Trophoblast cell (in vitro differentiated cells and primary cell): Measurements from ENCODE around the gene FNBP1.

Experiments
- DNase-seq, 2 donors: peaks; one replicate each; pipeline ENCODE4 v3.0.0-alpha.2; 2016
- H2AFZ ChIP-seq: 2 replicates; pipeline ENCODE4 v1.6.1; 2013; ENCODE audit warnings: low read length, moderate library complexity, mild to moderate bottlenecking; ENCODE audit not compliant: insufficient read depth, poor library complexity
- H2AK5ac ChIP-seq: 2 replicates; pipeline ENCODE4 v1.6.1; 2013; ENCODE audit warnings: mild to moderate bottlenecking, low read length
- H2BK120ac ChIP-seq: 2 replicates; pipeline ENCODE4 v1.6.1; 2013; ENCODE audit warnings: low read length, mild to moderate bottlenecking, moderate library complexity; ENCODE audit not compliant: insufficient read depth, poor library complexity
- H2BK12ac ChIP-seq: 2 replicates; pipeline ENCODE4 v1.6.1; 2013; ENCODE audit warnings: mild to moderate bottlenecking, low read length, moderate library complexity
- H2BK5ac ChIP-seq: 2 replicates; pipeline ENCODE4 v1.6.1; 2013; ENCODE audit warnings: low read length, low read depth, moderate library complexity, mild to moderate bottlenecking; ENCODE audit not compliant: poor library complexity
- H3K14ac ChIP-seq: 2 replicates; pipeline ENCODE4 v1.6.1; 2013; ENCODE audit warnings: mild to moderate bottlenecking, low read length
- H3K18ac ChIP-seq: 2 replicates; pipeline ENCODE4 v1.6.1; 2013; ENCODE audit warnings: mild to moderate bottlenecking, low read length
- H3K23ac ChIP-seq: 2 replicates; pipeline ENCODE4 v1.6.1; 2013; ENCODE audit warnings: low read length
- H3K27ac ChIP-seq: 2 replicates; pipeline ENCODE4 v1.5.1; 2013; ENCODE audit warnings: low read depth, mild to moderate bottlenecking, inconsistent platforms, low read length, moderate library complexity
- H3K27me3 ChIP-seq: 2 replicates; pipeline ENCODE4 v1.6.1; 2013; ENCODE audit warnings: inconsistent platforms, mild to moderate bottlenecking, low read length, moderate library complexity; ENCODE audit not compliant: insufficient read depth
- H3K36me3 ChIP-seq, 2 experiments: 1 replicate in 1 of 2; 2 replicates in 1 of 2; pipeline ENCODE4 v1.6.1; 2013; ENCODE audit warnings: low read length in 2 of 2, mild to moderate bottlenecking in 2 of 2, moderate library complexity in 1 of 2; ENCODE audit not compliant: insufficient read depth in 2 of 2, control insufficient read depth in 1 of 2
- H3K4ac ChIP-seq: 2 replicates; pipeline ENCODE4 v1.6.1; 2013; ENCODE audit warnings: low read depth, mild to moderate bottlenecking, low read length, moderate library complexity
- H3K4me1 ChIP-seq, 2 experiments: 1 replicate in 1 of 2; 2 replicates in 1 of 2; pipeline ENCODE4 v1.6.1; 2013; ENCODE audit warnings: low read length in 2 of 2, mild to moderate bottlenecking in 2 of 2, moderate library complexity in 1 of 2; ENCODE audit not compliant: insufficient read depth in 2 of 2, control insufficient read depth in 1 of 2
- H3K4me2 ChIP-seq: 2 replicates; pipeline ENCODE4 v1.6.1; 2013; ENCODE audit warnings: inconsistent platforms, mild to moderate bottlenecking, low read length, moderate library complexity
- H3K4me3 ChIP-seq: 2 replicates; pipeline ENCODE4 v1.5.1; 2013; ENCODE audit warnings: mild to moderate bottlenecking, low read depth, low read length, inconsistent platforms
- H3K79me1 ChIP-seq: one replicate; pipeline ENCODE4 v1.6.1; 2013; ENCODE audit warnings: low read length
- H3K79me2 ChIP-seq: 2 replicates; pipeline ENCODE4 v1.6.1; 2013; ENCODE audit warnings: low read length, mild to moderate bottlenecking; ENCODE audit not compliant: control insufficient read depth, insufficient read depth, poor library complexity
- H3K9ac ChIP-seq: 2 replicates; pipeline ENCODE4 v1.6.1; 2013; ENCODE audit warnings: mild to moderate bottlenecking, low read length
- H3K9me3 ChIP-seq: 2 replicates; pipeline ENCODE4 v1.6.1; 2013; ENCODE audit warnings: low read depth, mild to moderate bottlenecking, control low read depth, inconsistent platforms, low read length; ENCODE audit not compliant: insufficient read depth
- H4K12ac ChIP-seq: 2 replicates; pipeline ENCODE4 v1.6.1; 2013; ENCODE audit warnings: low read depth, mild to moderate bottlenecking, low read length, moderate library complexity
- H4K8ac ChIP-seq: 2 replicates; pipeline ENCODE4 v1.6.1; 2013; ENCODE audit warnings: low read depth, mild to moderate bottlenecking, low read length, moderate library complexity
- H4K91ac ChIP-seq: one replicate; pipeline ENCODE4 v1.6.1; 2013; ENCODE audit warnings: low read depth, mild to moderate bottlenecking, low read length, moderate library complexity
- WGBS: extraction: QIAGEN DNeasy Blood & Tissue Kit; methylation state at CpG from one replicate; pipeline ENCODE4 v1.1.7; 2013; ENCODE audit warnings: missing lambda C conversion rate; ENCODE audit not compliant: insufficient read length, insufficient coverage; ENCODE audit errors: extremely low coverage; 5-methylcytosine and 5-hydroxymethylcytosine counted together

Gene FNBP1

DNA sequence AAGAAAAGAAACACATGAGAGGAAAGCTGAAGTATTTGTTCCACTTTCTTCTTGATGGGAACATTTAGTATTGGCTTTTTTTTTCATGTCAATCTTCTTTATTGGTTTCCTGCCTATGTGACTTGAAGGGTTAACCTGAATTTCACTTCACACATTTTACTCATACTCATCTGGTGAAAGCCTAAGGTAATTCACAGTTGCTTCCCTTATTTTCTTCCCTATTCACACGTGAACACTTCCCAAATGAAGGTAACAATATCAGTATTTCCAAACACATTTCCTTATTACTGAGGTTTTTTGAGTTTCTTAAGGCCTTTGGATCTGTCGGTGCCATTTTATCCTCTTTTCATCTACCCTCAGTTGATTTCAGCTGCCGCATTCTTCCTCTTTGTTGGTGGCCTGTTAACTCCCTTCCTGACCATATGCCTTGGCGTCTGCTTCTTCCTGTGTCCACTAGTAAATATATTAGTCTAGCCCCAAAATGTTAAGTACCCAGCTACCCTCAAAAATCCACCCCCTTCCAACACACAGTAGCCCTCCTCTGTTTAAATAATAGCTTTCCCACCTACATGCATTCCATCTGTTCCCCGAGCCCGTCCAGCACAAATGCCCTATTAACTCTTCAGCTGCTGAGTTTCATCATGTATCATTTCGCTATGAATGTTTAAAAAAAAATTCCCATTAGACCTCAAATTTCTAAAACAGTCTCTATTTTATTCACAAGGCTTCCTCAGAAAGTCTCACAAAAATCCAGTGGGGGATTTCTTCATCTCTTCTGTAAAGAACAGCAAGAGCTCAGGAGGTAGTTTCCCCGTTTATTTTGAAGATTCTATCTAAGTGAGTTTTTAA is 110.5 kb downstream of the FNBP1 start:
- no peak overlapping the region for H3K4me2 ChIP-seq
- H4K12ac ChIP-seq = no peak overlapping the region
- H3K27ac ChIP-seq = no peak overlapping the region
- no peak overlapping the region for H2AFZ ChIP-seq
- no peak overlapping the region for H4K8ac ChIP-seq
- H2AK5ac ChIP-seq = no peak overlapping the region
- H3K79me1 ChIP-seq = no peaks in the 10 kb centered on the region
- no peaks in the 10 kb centered on the region for H3K27me3 ChIP-seq
- H3K79me2 ChIP-seq = no peaks in the 10 kb centered on the region
- H3K4me3 ChIP-seq = no peak overlapping the region
- H3K4me1 ChIP-seq = no peaks in the 10 kb centered on the region
- no peak overlapping the region for H2BK12ac ChIP-seq
- no peak overlapping the region for H3K9ac ChIP-seq
- H2BK120ac ChIP-seq = no peak overlapping the region
- H2BK5ac ChIP-seq = no peak overlapping the region
- no peak overlapping the region for H3K4ac ChIP-seq
- no peak overlapping the region for H3K14ac ChIP-seq
- peak in 1 of 2 donors; percentile 25 for DNase-seq
- H4K91ac ChIP-seq = no peak overlapping the region
- no peak overlapping the region for H3K23ac ChIP-seq
- H3K36me3 ChIP-seq = no peaks in the 10 kb centered on the region
- no CpG with 5 or more reads among the region's 8 CpGs for WGBS
- no peak overlapping the region for H3K18ac ChIP-seq
- H3K9me3 ChIP-seq = no peaks in the 10 kb centered on the region

DNA sequence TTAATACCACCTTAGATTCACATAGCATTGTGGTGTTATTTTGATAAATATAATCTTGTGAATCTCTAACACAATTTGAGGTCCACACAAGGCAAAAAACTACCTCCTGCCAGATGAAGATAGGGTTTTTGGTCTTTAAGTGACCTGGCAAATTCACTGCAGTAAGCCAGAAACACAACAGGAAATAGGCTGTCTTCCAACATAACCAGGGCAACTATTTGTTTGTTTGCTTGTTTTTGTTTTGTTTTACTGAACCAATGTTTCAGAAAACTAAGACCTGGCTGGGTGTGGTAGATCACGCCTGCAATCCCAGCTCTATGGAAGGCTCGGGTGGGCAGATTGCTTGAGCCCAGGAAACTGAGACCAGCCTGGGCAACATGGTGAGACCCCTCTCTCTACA is 112.2 kb downstream of the FNBP1 start:
- H2BK120ac ChIP-seq = no peak overlapping the region
- H4K91ac ChIP-seq = no peak overlapping the region
- no peak overlapping the region for H2AFZ ChIP-seq
- no peaks in the 10 kb centered on the region for H3K79me2 ChIP-seq
- no peak overlapping the region for H3K18ac ChIP-seq
- H3K23ac ChIP-seq = no peak overlapping the region
- H3K4me3 ChIP-seq = no peak overlapping the region
- H2AK5ac ChIP-seq = no peak overlapping the region
- no peak overlapping the region for H3K14ac ChIP-seq
- no peak for DNase-seq
- no peaks in the 10 kb centered on the region for H3K9me3 ChIP-seq
- H2BK12ac ChIP-seq = no peak overlapping the region
- no CpG with 5 or more reads among the region's 2 CpGs for WGBS
- no peak overlapping the region for H2BK5ac ChIP-seq
- no peak overlapping the region for H4K8ac ChIP-seq
- H3K4ac ChIP-seq = no peak overlapping the region
- H3K4me1 ChIP-seq = no peaks in the 10 kb centered on the region
- H3K27me3 ChIP-seq = no peaks in the 10 kb centered on the region
- no peak overlapping the region for H3K27ac ChIP-seq
- no peaks in the 10 kb centered on the region for H3K36me3 ChIP-seq
- H3K4me2 ChIP-seq = no peak overlapping the region
- no peak overlapping the region for H4K12ac ChIP-seq
- no peaks in the 10 kb centered on the region for H3K79me1 ChIP-seq
- H3K9ac ChIP-seq = no peak overlapping the region

DNA sequence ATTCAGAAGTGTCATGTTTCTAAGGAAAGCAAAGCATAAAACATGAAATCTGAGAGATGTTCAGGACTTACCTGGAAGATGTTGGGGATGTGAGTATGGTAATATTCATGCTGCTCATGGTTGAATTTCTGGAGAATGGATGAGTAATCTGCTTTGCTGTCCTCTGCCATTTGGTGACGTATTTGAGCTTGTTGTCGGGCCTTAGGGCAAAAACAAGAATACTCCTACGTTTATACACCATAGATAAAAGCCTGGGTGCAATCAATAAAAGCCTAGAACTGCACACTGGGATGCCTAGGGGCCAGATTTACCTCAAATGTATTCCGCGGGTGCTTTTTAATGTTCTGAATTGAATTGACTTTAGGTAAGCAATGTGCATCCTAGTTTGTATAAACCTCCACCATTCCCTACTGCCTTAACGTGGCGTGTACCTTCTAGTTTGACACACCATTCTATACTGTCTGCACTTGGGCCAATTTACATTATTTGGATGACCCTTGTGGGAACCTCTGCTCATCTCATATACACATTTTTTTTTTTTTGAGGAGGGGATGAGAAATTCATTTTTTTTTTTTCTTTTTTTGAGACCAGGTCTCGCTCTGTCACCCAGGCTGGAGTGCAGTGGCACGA is 113.4 kb downstream of the FNBP1 start:
- Histone ChIP-seq H2AK5ac (no peak overlapping the region), H4K91ac (no peak overlapping the region), H3K4me3 (no peak overlapping the region), H3K9ac (no peak overlapping the region), H4K8ac (no peak overlapping the region), H3K27me3 (no peaks in the 10 kb centered on the region), H3K23ac (no peak overlapping the region), H2BK120ac (no peak overlapping the region), H3K4me1 (no peaks in the 10 kb centered on the region), H2BK12ac (no peak overlapping the region), H3K18ac (no peak overlapping the region), H2BK5ac (no peak overlapping the region), H3K36me3 (peaks cover 0 to under 1% of the 10 kb centered on the region in 2 experiments), H3K27ac (no peak overlapping the region), H2AFZ (no peak overlapping the region), H3K14ac (no peak overlapping the region), H3K9me3 (no peaks in the 10 kb centered on the region), H4K12ac (no peak overlapping the region), H3K4ac (no peak overlapping the region), H3K79me2 (no peaks in the 10 kb centered on the region), H3K4me2 (no peak overlapping the region), H3K79me1 (no peaks in the 10 kb centered on the region)
- WGBS = no CpG with 5 or more reads among the region's 9 CpGs
- DNase-seq = peak in 1 of 2 donors; percentile 44

DNA sequence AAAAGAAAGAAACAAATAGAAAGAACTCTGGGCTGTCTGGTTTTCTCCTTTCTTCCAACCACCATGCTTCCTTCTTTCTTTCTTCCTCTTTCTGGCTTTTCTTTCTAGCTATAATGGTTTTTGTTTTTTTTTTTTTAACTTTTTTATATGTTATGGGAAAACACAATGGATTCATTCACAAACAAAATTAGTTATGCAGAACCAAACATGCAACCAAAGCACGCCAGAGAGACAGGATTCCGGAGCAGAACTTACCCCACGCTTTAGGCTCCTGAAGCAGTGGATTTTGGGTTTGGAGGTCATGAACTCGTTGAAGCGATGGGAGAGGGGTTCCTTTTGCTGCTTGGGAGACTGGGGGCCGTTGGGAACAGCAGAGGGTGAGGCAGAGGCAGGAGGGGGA is 119.4 kb downstream of the FNBP1 start:
- no peak overlapping the region for H4K91ac ChIP-seq
- H2AFZ ChIP-seq = no peak overlapping the region
- H2BK120ac ChIP-seq = no peak overlapping the region
- H3K36me3 ChIP-seq = peaks cover 2 to 4% of the 10 kb centered on the region in 2 experiments
- no peak for DNase-seq
- H3K79me2 ChIP-seq = no peaks in the 10 kb centered on the region
- H3K9me3 ChIP-seq = no peaks in the 10 kb centered on the region
- no peak overlapping the region for H3K4me2 ChIP-seq
- no peak overlapping the region for H2BK5ac ChIP-seq
- H3K27ac ChIP-seq = no peak overlapping the region
- WGBS = no CpG with 5 or more reads among the region's 6 CpGs
- no peak overlapping the region for H2AK5ac ChIP-seq
- H3K9ac ChIP-seq = no peak overlapping the region
- H3K23ac ChIP-seq = no peak overlapping the region
- no peak overlapping the region for H3K4me3 ChIP-seq
- H3K4me1 ChIP-seq = no peaks in the 10 kb centered on the region
- H3K14ac ChIP-seq = no peak overlapping the region
- H2BK12ac ChIP-seq = no peak overlapping the region
- H4K12ac ChIP-seq = no peak overlapping the region
- H3K27me3 ChIP-seq = no peaks in the 10 kb centered on the region
- no peak overlapping the region for H3K4ac ChIP-seq
- no peak overlapping the region for H4K8ac ChIP-seq
- no peak overlapping the region for H3K18ac ChIP-seq
- no peaks in the 10 kb centered on the region for H3K79me1 ChIP-seq
